ENCODE measurements around the gene GNAT1. TPM values are rescaled to one million over a fixed set of nuclear protein-coding genes. Genes with fewer than 3 reads are reported as not detected.
A peak's percentile ranks its signal among the peaks of the same experiment; 100 is the strongest.

Gene GNAT1
- polyA plus RNA-seq, 1 experiment = not detected

DNA sequence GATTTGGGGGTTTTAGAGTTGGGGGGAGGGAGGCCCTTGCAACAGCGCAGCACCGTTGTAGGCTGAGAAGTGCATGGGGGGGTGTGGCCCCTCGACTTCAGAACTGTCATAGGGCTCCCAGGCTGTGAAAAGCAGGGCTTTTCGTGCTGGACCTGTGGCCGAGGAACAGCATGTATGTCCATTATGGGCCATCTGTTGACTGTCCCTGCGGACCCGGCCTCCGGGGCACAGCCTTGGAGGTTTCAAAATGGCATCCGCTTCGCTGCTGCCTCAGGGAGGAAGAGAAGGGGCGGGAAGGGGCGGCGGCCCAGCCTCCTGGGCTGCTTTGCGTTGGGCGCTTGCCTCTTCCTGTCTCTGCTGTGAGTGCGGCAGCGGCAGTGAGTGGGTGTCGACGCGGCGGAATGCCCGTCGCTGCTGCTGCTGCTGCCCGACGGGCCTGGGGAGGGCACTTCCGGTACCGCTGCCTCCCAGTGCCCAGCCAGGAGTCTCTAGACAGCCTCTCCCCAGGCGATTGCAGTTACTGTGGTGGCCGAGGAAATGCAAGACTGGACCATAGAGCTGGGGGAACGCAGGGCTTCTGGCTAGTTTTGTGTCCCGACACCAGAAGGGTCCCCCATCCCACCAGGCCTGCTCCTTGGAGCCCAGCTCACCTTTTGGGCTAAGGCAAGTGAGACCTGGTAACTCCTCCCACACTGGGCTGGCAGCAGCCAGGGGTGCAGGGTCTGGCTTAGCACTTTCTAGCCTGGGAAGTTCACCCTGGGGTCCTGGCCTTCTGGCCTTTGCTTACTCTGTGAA lies 46.5 kb downstream of the GNAT1 start:
- TF ChIP-seq CTCF (IDR thresholded peaks at IDR 0.05; ENCODE audit: low read depth, low read length) = no peak
- no peaks in the 10 kb centered on the region for H3K27me3 ChIP-seq (ENCODE audit: control insufficient read depth, insufficient read depth, low read length)
- CTCF ChIA-PET = interaction anchor here (0.6 to 1.9 kb wide), 6 partner anchors 9 to 112 kb away, joined by 3 to 11 read pairs (median 6); no protein-coding TSS in a partner anchor
- POLR2A ChIA-PET = interaction anchor here (0.6 kb wide), 1 partner anchor 136 kb away, joined by 7 read pairs; no protein-coding TSS in a partner anchor
- H3K9me3 ChIP-seq (ENCODE audit: control insufficient read depth, insufficient read depth, low read length) = no peaks in the 10 kb centered on the region
- H3K4me3 ChIP-seq (ENCODE audit: low read depth, low read length) = peak overlapping the region; percentile 95
- no peak for DNase-seq (ENCODE audit: low read depth, low spot score)
- H3K27ac ChIP-seq (ENCODE audit: low read depth, low read length) = peak overlapping the region; percentile 52

- ChIA-PET POLR2A (interaction anchor here (0.6 kb wide), 1 partner anchor 136 kb away, joined by 7 read pairs; no protein-coding TSS in a partner anchor), CTCF (interaction anchor here (1.4 to 1.9 kb wide), 3 partner anchors 8 to 21 kb away, joined by 3 to 11 read pairs (median 4); no protein-coding TSS in a partner anchor)
- Histone ChIP-seq H3K27ac (ENCODE audit: low read depth, low read length) (peak overlapping the region; percentile 39), H3K27me3 (ENCODE audit: control insufficient read depth, insufficient read depth, low read length) (no peaks in the 10 kb centered on the region), H3K9me3 (ENCODE audit: control insufficient read depth, insufficient read depth, low read length) (no peaks in the 10 kb centered on the region), H3K4me3 (ENCODE audit: low read depth, low read length) (peak overlapping the region; percentile 95)
- DNase-seq (ENCODE audit: low read depth, low spot score) = no peak
- no peak for TF ChIP-seq CTCF (IDR thresholded peaks at IDR 0.05; ENCODE audit: low read depth, low read length)
These were observed 47.2 kb downstream of the GNAT1 start for GRCh38 chr3:50238549-50239026.

DNA sequence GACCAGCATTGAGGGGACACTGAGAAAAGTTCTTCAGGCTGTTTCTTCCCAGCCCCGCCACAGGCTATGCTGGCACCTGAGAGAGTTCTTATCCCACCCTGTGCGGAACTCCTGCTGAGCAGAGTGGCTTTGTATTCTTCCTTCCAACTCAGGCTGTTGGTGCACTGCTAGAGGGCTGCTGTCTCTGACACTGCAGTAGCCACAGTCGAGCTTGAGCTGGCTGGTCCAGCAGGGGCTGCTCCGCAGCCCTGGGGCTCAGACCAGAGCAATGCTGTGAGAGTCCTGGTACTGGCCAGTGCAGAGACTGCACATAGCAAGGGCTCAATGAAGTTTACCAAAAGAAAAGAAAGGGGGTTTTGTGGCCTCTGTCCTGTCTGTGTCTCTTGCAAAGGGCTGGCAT lies 48.2 kb downstream of the GNAT1 start:
- CTCF ChIA-PET = interaction anchor here (0.9 kb wide), 1 partner anchor 13 kb away, joined by 6 read pairs; no protein-coding TSS in a partner anchor
- POLR2A ChIA-PET = interaction anchor here (0.6 kb wide), 1 partner anchor 28 kb away, joined by 3 read pairs; no protein-coding TSS in a partner anchor
- Histone ChIP-seq H3K27me3 (ENCODE audit: control insufficient read depth, insufficient read depth, low read length) (no peaks in the 10 kb centered on the region), H3K9me3 (ENCODE audit: control insufficient read depth, insufficient read depth, low read length) (no peaks in the 10 kb centered on the region), H3K27ac (ENCODE audit: low read depth, low read length) (no peak overlapping the region), H3K4me3 (ENCODE audit: low read depth, low read length) (no peak overlapping the region)
- DNase-seq (ENCODE audit: low read depth, low spot score) = no peak
- TF ChIP-seq CTCF (IDR thresholded peaks at IDR 0.05; ENCODE audit: low read depth, low read length) = no peak

DNA sequence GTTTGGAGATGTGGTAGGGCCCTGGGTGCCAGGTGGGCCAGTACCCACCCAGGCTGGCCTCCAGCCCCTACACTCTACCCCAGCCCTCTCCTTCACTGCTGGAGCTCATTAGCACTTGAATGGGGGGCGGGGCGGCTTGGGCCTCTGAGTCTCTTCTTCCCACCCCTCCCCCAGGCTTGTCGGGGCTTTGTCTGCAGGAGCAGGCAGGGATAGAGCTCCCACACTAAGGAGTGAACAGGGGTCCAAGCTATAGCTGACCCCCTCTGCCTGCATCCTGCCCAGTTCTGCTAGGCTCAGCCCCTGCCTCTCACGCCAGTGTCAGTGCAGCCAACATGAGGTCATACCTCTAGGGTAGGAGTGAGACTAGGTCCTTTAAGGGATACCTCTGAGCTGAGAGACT lies 49.8 kb downstream of the GNAT1 start:
- POLR2A ChIA-PET = no interaction called here
- CTCF ChIA-PET = interaction anchor here (1.0 to 2.0 kb wide), 3 partner anchors 14 to 19 kb away, joined by 4 to 7 read pairs (median 6); no protein-coding TSS in a partner anchor

More for the DNA sequence above, 49.8 kb downstream of the GNAT1 start:
- no peaks in the 10 kb centered on the region for H3K27me3 ChIP-seq (ENCODE audit: control insufficient read depth, insufficient read depth, low read length)
- TF ChIP-seq CTCF (IDR thresholded peaks at IDR 0.05; ENCODE audit: low read depth, low read length) = no peak
- no peak overlapping the region for H3K4me3 ChIP-seq (ENCODE audit: low read depth, low read length)
- no peaks in the 10 kb centered on the region; the same call in 1 of the 2 replicates for H3K9me3 ChIP-seq (ENCODE audit: control insufficient read depth, insufficient read depth, low read length)
- H3K27ac ChIP-seq (ENCODE audit: low read depth, low read length) = peak overlapping the region; percentile 21
- DNase-seq (ENCODE audit: low read depth, low spot score) = no peak
